Astrocyte (in vitro differentiated cells and primary cell): ENCODE data around the gene SAMD7.

Experiments used
- EZH2 ChIP-seq: IDR thresholded peaks from 2 replicates; pipeline ENCODE4 v1.6.1; 2012; ENCODE audit warnings: mild to moderate bottlenecking, low read length, inconsistent platforms; ENCODE audit not compliant: insufficient read depth
- TF ChIP-seq, protein P1 (sequence below): IDR thresholded peaks from 2 replicates; pipeline ENCODE4 v1.5.1; 2011; ENCODE audit warnings: low read depth, mild to moderate bottlenecking, inconsistent platforms, low read length, moderate library complexity; ENCODE audit not compliant: insufficient read depth

DNA sequence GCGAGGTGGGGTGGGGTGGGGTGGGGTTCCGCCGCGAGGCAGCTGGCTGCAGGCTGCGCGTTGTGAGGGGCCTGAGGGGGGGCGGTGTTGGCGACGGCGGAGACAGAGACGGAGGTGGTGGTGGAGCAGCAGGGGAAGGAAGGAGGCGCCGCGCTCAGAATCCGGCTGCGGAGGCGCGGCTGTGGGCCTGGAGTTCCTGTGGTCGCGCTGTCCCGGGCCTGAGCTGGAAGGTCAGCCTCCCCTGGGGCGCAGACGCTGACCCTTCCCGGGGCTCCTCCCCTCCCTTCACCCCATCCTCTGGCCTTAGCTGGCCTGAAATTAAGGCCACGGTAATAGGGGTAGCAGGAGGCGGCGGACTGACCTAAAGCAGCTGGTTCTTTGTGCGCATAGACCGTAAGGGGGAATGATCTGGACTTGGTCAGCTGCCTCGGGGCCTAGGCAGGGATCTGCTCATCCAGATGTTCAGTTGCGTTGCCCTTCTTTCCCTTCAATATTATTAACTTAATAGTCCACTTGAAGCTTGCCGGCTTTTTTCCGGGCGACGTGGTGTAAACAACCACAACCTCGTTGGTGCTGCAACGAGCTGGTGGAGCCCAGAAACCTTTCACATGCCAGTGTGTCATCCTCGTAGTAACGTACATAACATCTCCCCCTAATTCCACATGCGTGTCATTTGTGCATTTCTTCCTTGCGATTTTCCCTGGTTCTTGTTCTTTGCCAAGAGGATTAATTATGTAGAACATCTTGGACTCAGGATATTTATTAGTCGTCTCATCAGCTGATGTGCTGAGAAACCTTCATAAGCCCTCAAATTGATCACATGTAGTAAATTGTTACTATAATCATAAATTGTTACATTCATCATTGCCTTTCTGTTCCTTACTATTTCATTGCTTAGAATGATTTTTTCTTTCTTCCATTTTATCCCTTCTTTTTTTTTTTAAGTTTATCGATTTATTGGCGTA, 55.9 kb downstream of the SAMD7 start:
- TF ChIP-seq, protein P1, sequence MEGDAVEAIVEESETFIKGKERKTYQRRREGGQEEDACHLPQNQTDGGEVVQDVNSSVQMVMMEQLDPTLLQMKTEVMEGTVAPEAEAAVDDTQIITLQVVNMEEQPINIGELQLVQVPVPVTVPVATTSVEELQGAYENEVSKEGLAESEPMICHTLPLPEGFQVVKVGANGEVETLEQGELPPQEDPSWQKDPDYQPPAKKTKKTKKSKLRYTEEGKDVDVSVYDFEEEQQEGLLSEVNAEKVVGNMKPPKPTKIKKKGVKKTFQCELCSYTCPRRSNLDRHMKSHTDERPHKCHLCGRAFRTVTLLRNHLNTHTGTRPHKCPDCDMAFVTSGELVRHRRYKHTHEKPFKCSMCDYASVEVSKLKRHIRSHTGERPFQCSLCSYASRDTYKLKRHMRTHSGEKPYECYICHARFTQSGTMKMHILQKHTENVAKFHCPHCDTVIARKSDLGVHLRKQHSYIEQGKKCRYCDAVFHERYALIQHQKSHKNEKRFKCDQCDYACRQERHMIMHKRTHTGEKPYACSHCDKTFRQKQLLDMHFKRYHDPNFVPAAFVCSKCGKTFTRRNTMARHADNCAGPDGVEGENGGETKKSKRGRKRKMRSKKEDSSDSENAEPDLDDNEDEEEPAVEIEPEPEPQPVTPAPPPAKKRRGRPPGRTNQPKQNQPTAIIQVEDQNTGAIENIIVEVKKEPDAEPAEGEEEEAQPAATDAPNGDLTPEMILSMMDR = no peak
- TF ChIP-seq EZH2 = no peak
